GM12865 (cell line): ENCODE results near the gene SLC29A3.

ENCODE experiments used
- DNase-seq: peaks from one replicate; pipeline ENCODE4 v3.0.0; 2010; ENCODE audit warnings: low read depth
- H3K4me3 ChIP-seq: 2 replicates; pipeline ENCODE4 v1.5.1; 2011; ENCODE audit warnings: mild to moderate bottlenecking, low read depth, low read length, control low read depth
- TF ChIP-seq, protein P1 (sequence below): IDR thresholded peaks from 2 replicates; pipeline ENCODE4 v1.5.1; 2011; ENCODE audit warnings: low read length, control low read depth, low read depth, inconsistent platforms; ENCODE audit not compliant: insufficient read depth; ENCODE audit errors: missing control alignments

The SLC29A3 gene

DNA sequence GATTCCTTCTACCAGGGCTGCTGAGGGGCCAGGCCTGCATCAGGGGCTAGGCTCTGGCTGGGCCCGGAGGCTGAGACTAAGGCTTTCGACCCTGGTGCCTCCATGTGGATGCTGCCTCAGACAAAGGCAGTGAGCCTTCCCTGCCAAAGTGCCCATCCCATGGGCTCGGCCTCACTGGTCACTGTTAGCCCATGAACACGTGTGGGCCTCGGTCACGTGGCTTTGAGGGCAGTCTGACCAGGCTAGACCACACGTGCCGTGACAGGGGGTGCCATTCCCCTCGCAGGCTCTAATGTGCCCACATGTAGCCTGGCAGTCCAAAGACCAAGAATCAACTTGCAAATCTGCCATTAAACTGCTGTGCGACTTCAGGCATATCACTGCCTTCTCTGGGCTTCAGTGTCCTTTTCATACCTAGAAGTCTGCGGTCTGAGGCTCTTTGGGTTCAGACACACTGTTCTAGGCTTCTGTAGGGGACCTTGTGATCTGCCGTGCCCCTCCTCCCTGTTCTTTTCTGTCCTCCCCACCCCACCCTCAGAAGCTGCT is 17.6 kb upstream of the SLC29A3 start:
- no peak overlapping the region for H3K4me3 ChIP-seq
- no peak for DNase-seq
- TF ChIP-seq, protein P1, sequence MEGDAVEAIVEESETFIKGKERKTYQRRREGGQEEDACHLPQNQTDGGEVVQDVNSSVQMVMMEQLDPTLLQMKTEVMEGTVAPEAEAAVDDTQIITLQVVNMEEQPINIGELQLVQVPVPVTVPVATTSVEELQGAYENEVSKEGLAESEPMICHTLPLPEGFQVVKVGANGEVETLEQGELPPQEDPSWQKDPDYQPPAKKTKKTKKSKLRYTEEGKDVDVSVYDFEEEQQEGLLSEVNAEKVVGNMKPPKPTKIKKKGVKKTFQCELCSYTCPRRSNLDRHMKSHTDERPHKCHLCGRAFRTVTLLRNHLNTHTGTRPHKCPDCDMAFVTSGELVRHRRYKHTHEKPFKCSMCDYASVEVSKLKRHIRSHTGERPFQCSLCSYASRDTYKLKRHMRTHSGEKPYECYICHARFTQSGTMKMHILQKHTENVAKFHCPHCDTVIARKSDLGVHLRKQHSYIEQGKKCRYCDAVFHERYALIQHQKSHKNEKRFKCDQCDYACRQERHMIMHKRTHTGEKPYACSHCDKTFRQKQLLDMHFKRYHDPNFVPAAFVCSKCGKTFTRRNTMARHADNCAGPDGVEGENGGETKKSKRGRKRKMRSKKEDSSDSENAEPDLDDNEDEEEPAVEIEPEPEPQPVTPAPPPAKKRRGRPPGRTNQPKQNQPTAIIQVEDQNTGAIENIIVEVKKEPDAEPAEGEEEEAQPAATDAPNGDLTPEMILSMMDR = no peak

- DNase-seq = no peak
- no peak overlapping the region for H3K4me3 ChIP-seq
- TF ChIP-seq, protein P1 = no peak
Measured at GRCh38 chr10:71302451-71302850, 16.6 kb upstream of the SLC29A3 start.

DNA sequence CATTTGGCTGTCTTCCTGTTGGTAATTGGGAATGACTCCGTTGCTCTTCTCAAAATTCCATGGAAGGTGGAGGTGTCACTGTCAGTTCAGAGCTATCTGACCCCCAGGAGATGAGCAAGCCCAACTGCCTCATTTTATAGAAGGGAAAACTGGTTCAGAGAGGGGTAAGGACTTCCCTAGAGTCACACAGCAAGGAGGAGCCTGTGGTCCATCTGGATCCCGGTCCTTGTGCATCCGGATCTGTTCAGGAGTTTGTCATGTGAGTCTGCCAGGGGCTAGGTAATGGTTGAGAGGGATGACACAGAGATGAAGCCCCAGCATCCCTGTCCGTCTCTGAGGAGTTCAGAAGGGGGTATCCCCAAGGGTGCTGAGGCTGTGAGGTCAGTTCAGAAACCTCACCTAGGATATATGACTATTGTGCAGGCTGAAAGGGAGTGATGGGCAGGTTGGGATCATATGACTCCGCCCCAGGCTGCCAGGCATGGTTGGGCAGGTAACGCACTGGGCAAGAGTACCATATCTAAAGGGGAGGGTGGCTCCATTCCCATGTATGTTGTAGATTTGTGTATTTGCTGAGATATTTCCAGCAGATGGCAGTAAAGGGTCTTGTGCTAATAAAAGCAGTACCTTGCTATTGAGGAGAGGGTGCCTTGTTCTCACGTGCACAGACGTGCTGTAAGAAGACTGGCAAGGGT is 16.0 kb upstream of the SLC29A3 start:
- no peak overlapping the region for H3K4me3 ChIP-seq
- TF ChIP-seq, protein P1 = peak; percentile 55
- peak; percentile 64 for DNase-seq

GRCh38 chr10:71303569-71303907 is 15.5 kb upstream of the SLC29A3 start:
- no peak for DNase-seq
- H3K4me3 ChIP-seq = no peak overlapping the region
- TF ChIP-seq, protein P1 = no peak

DNA sequence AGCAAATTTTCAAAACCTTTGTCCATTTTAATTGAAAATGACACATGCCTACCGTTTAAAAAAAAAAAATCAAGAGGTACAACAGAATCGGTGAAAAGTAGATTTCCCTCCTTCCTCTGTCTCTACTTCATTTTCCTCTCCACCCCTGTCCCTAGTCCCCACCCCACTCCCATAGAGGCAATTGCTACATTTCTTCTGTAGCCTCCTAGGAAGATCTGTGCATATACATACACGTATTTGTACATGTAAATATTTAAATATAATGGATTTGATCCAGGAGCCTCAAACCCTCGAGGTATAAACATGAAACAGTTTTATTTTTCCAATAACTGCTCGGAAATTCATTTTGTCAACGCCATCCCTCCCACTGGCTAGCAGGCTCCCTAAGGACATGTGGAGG is 14.1 kb upstream of the SLC29A3 start:
- TF ChIP-seq, protein P1 = no peak

DNA sequence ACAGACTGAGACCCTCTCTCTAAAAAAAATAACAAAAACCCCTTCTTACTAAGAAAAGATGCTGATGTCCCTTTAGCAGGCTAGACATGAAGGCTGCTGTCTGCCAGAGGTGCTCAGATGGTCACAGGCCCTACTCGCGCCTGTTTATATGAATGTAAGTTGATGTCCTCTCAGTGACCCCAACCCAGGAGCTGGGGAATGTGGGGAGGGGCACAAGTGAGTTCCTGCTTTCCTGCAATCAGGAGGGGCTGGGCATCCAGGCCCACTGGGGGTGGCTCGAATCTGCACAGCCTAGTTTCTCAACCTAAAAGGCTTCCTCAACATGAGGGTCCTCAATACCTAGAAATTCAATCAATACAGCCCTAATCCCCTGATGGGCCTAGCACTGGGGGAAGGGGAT is 12.1 kb upstream of the SLC29A3 start:
- H3K4me3 ChIP-seq = no peak overlapping the region
- DNase-seq = no peak
- TF ChIP-seq, protein P1 = no peak

More for the DNA sequence above, 14.1 kb upstream of the SLC29A3 start:
- DNase-seq = no peak
- no peak overlapping the region for H3K4me3 ChIP-seq
